Measurements from ENCODE around the gene ACAD8.

DNA sequence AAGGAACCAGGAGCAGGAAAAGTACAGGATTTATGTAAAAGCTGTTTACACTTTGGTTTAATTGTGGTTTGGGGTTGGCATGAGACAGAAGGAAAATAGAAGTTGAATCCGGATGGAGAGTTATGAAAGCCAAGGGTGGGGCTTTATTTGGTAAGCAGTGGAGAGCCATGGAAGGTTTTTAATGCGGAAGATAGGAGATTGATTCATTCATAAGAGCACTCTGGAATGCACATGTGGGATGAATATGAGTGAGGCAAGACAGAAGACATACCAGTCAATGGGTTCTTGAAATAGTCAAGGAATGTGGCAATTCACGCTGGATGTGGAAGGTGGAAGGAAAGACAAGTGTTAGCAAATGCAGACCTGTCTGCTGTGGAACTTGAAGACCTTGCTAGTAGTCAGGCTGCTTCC is 13.5 kb downstream of the ACAD8 start:
- TF ChIP-seq, protein P1, sequence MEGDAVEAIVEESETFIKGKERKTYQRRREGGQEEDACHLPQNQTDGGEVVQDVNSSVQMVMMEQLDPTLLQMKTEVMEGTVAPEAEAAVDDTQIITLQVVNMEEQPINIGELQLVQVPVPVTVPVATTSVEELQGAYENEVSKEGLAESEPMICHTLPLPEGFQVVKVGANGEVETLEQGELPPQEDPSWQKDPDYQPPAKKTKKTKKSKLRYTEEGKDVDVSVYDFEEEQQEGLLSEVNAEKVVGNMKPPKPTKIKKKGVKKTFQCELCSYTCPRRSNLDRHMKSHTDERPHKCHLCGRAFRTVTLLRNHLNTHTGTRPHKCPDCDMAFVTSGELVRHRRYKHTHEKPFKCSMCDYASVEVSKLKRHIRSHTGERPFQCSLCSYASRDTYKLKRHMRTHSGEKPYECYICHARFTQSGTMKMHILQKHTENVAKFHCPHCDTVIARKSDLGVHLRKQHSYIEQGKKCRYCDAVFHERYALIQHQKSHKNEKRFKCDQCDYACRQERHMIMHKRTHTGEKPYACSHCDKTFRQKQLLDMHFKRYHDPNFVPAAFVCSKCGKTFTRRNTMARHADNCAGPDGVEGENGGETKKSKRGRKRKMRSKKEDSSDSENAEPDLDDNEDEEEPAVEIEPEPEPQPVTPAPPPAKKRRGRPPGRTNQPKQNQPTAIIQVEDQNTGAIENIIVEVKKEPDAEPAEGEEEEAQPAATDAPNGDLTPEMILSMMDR (IDR thresholded peaks at IDR 0.05): no peak
- TF ChIP-seq EP300 (IDR thresholded peaks at IDR 0.05) (no peak), POLR2A (IDR thresholded peaks at IDR 0.05) (no peak), POLR2AphosphoS5 (IDR thresholded peaks at IDR 0.05) (no peak)
